Activated naive CD4-positive, alpha-beta T cell treated with anti-CD3 and anti-CD28 coated beads for 36 hours (primary cell): Measurements from ENCODE around the gene MEI1. TPM values are rescaled to one million over a fixed set of nuclear protein-coding genes. Genes with fewer than 3 reads are reported as not detected.

ENCODE experiments used
- CTCF ChIA-PET: fragments of 350-600 bp; sonication (Branson Sonifier 250); formaldehyde crosslinking; loops from one replicate; lab custom pipeline; 2021; ENCODE audit warnings: antibody characterized with exemption; lab: Charles Lee
- DNase-seq: peaks from one replicate; pipeline ENCODE4 v3.0.0-alpha.2; 2020
- H3K27ac Mint-ChIP-seq: one replicate; pipeline ENCODE4 v1.8.0; 2021; ENCODE audit warnings: mild to moderate bottlenecking, mixed read lengths
- H3K27me3 Mint-ChIP-seq: one replicate; pipeline ENCODE4 v1.8.0; 2021; ENCODE audit warnings: low read depth, mixed read lengths
- H3K36me3 Mint-ChIP-seq: one replicate; pipeline ENCODE4 v1.8.0; 2021; ENCODE audit warnings: low read depth, mixed read lengths
- H3K4me1 Mint-ChIP-seq: one replicate; pipeline ENCODE4 v1.8.0; 2021; ENCODE audit warnings: low read depth, mixed read lengths
- H3K4me3 Mint-ChIP-seq: one replicate; pipeline ENCODE4 v1.8.0; 2021; ENCODE audit warnings: mild to moderate bottlenecking, moderate library complexity, mixed read lengths
- H3K9me3 Mint-ChIP-seq: one replicate; pipeline ENCODE4 v1.8.0; 2021; ENCODE audit warnings: mixed read lengths
- intact Hi-C: fragments of 100-400 bp; cut with micrococcal nuclease; formaldehyde crosslinking; loops from one replicate; pipeline ENCODE4 v1.15.1; 2023
- total RNA-seq, 2 experiments: library from RNA; stranded (reverse); gene quantifications; one replicate each; pipeline ENCODE4 v1.2.3, GENCODE V29; 2021

The MEI1 gene
- total RNA-seq, 2 experiments from 2014 or later, result 28.4 to 28.8 TPM

DNA sequence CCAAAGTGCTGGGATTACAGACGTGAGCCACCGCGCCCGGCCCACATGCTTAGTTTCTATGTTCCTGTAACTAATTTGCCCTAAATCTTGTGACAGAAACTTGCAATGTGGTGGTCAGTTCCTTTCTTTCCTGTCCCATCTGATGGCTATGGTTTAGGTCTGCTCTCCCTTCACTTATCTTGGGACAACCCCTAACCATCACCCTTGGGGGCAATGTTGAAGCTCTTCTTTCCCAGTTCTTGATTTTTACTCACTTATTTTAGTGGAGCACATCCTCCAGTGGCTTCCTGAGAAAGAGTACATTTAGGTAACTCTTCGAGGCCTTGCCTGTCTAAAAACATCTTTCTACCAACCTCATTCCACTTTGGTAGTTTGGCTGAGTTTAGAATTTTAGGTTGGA, 140.9 kb downstream of the MEI1 start:
- Mint-ChIP-seq H3K36me3 (peaks cover 64% of the 10 kb centered on the region), H3K4me3 (no peak overlapping the region), H3K27ac (no peak overlapping the region), H3K4me1 (peaks cover 80% of the 10 kb centered on the region), H3K27me3 (no peaks in the 10 kb centered on the region), H3K9me3 (no peaks in the 10 kb centered on the region)
- intact Hi-C loops, result no loop called here
- CTCF ChIA-PET, result interaction anchor here (0.6 kb wide), 1 partner anchor 604 kb away, joined by 3 read pairs; no protein-coding TSS in a partner anchor
- no peak for DNase-seq

DNA sequence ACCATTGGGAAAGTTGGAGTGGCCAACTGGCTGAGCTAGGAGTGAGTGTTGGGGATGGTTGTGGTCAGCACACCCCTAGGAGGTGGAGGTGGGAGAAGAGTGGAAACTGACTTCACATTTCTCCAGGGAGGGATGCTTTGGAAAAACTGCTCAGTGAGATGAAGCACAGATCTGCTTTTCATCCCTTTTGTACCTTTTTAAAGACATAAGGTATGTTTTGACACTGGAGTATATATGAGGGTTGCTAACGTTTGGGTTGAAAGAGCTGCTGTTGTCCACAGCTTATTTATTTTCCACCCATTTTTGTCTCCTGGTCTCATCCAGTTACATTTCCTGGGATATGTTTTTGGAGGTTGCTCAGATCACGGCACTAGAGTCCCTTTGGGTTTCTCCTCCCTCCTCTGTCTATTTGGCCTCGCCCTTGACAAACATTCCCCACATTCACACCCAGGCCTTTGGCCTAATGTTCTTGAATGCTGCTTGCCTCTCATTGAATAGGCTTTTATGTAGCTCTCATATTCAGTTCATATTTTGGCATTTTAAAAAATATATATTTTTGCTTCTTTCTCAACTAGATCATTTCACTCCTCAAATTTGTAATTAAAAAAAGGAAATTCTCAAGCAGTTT, 141.9 kb downstream of the MEI1 start:
- no peaks in the 10 kb centered on the region for H3K9me3 Mint-ChIP-seq
- H3K4me1 Mint-ChIP-seq, result peaks cover 82% of the 10 kb centered on the region
- peaks cover 61% of the 10 kb centered on the region for H3K36me3 Mint-ChIP-seq
- no peak overlapping the region for H3K4me3 Mint-ChIP-seq
- no peak for DNase-seq
- H3K27ac Mint-ChIP-seq, result peak overlapping the region; percentile 57
- intact Hi-C loops, result no loop called here
- CTCF ChIA-PET, result interaction anchor here (3.4 kb wide), 1 partner anchor 17 kb away, joined by 26 read pairs; no protein-coding TSS in a partner anchor
- H3K27me3 Mint-ChIP-seq, result no peaks in the 10 kb centered on the region

GRCh38 chr22:41842996-41843970, 144.0 kb downstream of the MEI1 start:
- intact Hi-C loops, result loop anchor here (1.0 kb wide), 5 partner anchors 10 to 97 kb away; partner anchors contain the start of gene SREBF2
- Mint-ChIP-seq H3K4me1 (peaks cover 85% of the 10 kb centered on the region), H3K27ac (peak overlapping the region; percentile 76), H3K4me3 (peak overlapping the region; percentile 22), H3K36me3 (peaks cover 47% of the 10 kb centered on the region), H3K27me3 (no peaks in the 10 kb centered on the region), H3K9me3 (no peaks in the 10 kb centered on the region)
- CTCF ChIA-PET, result interaction anchor here (0.6 to 3.4 kb wide), 7 partner anchors 9 to 83 kb away, joined by 3 to 26 read pairs (median 4); no protein-coding TSS in a partner anchor
- DNase-seq, result peak; percentile 61

GRCh38 chr22:41844036-41844435, 144.7 kb downstream of the MEI1 start:
- Mint-ChIP-seq H3K27me3 (no peaks in the 10 kb centered on the region), H3K9me3 (no peaks in the 10 kb centered on the region), H3K4me3 (peak overlapping the region; percentile 24), H3K4me1 (peaks cover 84% of the 10 kb centered on the region), H3K36me3 (peaks cover 43% of the 10 kb centered on the region), H3K27ac (peak overlapping the region; percentile 82)
- DNase-seq, result no peak
- intact Hi-C loops, result no loop called here
- CTCF ChIA-PET, result interaction anchor here (0.6 to 3.4 kb wide), 3 partner anchors 8 to 18 kb away, joined by 3 to 26 read pairs (median 12); no protein-coding TSS in a partner anchor

DNA sequence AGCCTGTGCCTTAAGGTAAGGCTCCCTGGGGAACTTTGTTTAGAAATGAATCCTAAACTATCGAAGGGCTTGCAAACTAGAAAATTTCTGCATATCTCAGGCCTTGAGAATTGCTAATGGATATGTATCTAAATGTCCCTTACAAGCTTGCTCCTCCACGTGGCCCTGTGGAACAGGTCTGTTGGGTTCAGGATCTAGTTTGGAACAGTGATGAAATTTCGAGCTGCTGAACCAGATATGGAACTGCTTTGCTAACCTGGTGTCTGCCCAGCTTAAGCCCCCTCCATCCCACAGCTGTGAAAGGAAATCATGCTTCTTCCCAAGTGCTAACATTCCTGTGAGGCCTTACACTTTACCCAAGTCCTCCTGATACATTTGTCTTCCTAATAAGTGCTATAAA, 145.2 kb downstream of the MEI1 start:
- DNase-seq, result no peak
- Mint-ChIP-seq H3K27me3 (no peaks in the 10 kb centered on the region), H3K36me3 (peaks cover 40% of the 10 kb centered on the region), H3K4me1 (peaks cover 83% of the 10 kb centered on the region), H3K27ac (peak overlapping the region; percentile 82), H3K4me3 (no peak overlapping the region), H3K9me3 (no peaks in the 10 kb centered on the region)
- CTCF ChIA-PET, result interaction anchor here (3.4 kb wide), 2 partner anchors 13 to 18 kb away, joined by 12 to 26 read pairs; no protein-coding TSS in a partner anchor
- intact Hi-C loops, result no loop called here

DNA sequence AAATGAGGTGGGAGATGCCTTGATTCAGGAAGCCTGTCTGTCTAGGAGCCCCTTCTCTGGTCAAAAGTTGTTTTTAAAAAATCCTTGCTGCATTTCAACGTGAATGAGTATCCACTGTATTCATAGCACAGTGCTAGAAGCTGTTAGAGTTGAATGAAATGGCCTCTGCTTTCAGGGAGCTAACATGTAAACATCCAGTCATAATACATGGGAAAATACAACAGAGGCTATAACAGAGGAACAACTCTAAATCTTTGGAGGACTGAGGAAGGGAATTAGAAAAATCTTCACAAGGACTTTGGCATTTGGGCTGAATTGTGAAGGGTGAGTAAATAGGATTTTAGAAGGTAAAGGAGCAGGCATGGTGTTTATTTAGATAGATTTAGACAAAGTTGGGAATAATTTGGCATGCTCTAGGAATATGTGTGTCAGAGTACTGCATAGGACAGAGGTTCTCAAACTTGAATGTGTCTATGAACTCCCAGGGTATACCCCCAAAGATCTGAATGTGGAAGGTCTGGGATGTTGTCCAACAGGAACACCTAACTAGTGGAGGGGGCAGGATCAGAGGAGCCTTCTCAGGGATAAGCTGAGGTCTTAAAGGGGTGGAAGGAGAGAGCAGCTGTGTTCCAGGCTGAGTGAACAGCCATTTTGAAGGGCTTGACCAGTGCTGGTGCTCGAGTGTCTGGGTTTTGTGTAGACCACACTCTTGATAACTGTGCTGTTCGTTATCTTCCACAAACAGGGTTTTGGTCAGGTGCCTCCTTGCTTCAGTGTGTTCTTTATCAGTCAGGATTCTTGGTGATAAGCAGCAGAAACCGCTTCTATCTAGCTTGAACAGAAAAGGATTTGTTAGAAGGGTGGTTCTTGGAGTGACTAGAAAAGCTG, 146.3 kb downstream of the MEI1 start:
- no peak for DNase-seq
- Mint-ChIP-seq H3K36me3 (peaks cover 35% of the 10 kb centered on the region), H3K9me3 (no peaks in the 10 kb centered on the region), H3K27me3 (no peaks in the 10 kb centered on the region), H3K27ac (peak overlapping the region; percentile 59), H3K4me1 (peaks cover 82% of the 10 kb centered on the region), H3K4me3 (peak overlapping the region; percentile 0)
- intact Hi-C loops, result no loop called here
- CTCF ChIA-PET, result interaction anchor here (1.0 to 1.5 kb wide), 3 partner anchors 11 to 111 kb away, joined by 3 to 8 read pairs (median 4); no protein-coding TSS in a partner anchor

DNA sequence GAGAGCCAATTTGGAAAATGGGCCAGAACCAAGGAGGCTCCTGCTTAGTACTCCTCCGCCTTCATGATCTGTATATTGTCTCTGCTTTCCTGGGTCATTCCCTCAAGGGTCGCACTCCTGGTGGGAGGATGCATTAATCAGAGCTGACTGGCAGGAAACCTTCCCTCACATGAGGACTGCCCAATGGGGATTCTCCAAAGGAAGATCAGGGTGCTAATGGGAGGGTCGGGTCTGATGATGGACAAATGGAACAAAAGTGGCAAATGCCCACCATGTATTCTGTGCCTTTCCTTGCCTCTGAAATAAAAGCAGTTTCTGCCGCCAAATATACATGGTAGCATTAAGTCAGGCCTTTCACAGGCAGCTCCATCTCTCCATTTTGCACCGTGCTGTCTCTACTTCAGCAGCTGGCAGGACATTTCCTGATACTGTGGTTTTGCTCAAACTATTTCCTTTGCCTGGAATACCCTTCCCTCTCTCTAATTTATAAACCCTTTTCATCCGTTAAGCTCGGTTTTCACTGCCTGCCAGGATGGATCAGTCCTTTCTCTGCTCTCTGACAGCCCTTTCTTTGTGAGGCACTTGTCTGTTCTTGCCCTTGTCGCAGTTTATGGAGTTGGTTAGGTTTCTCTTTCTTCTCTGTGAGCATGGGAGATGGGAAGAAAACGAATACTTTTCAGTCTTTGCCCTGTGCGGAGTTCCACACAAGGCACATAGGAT, 147.1 kb downstream of the MEI1 start:
- H3K36me3 Mint-ChIP-seq, result peaks cover 31% of the 10 kb centered on the region

DNA sequence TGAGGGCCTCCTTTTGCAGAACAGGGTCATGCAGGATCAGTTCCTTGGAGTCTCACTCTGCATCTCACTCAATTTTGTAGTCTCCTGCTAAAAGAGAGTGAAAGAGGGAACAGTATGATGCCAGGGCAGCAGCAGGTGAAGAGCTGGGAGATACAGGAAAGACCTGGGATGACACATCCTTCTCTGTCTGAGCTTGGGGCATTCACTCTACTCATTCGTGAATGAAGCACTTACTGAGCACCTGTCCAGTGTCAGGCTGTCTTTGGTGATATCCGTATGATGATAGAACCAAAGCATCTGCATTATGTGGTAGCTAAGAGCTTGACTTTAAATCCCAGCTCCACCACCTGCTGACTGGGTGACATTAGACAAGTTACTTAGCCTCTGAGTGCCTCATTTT, 148.0 kb downstream of the MEI1 start:
- intact Hi-C loops, result no loop called here
- Mint-ChIP-seq H3K4me1 (peaks cover 72% of the 10 kb centered on the region), H3K4me3 (no peak overlapping the region), H3K36me3 (peaks cover 26% of the 10 kb centered on the region), H3K27ac (peak overlapping the region; percentile 25), H3K9me3 (no peaks in the 10 kb centered on the region), H3K27me3 (no peaks in the 10 kb centered on the region)
- CTCF ChIA-PET, result interaction anchor here (0.6 to 1.0 kb wide), 2 partner anchors 110 to 222 kb away, joined by 3 read pairs; no protein-coding TSS in a partner anchor
- no peak for DNase-seq

More for the DNA sequence above, 147.1 kb downstream of the MEI1 start:
- Mint-ChIP-seq H3K27ac (peak overlapping the region; percentile 25), H3K9me3 (no peaks in the 10 kb centered on the region), H3K4me1 (peaks cover 75% of the 10 kb centered on the region), H3K4me3 (no peak overlapping the region), H3K27me3 (no peaks in the 10 kb centered on the region)
- intact Hi-C loops, result no loop called here
- no peak for DNase-seq
- CTCF ChIA-PET, result interaction anchor here (1.0 to 1.5 kb wide), 4 partner anchors 11 to 111 kb away, joined by 3 to 8 read pairs (median 4); no protein-coding TSS in a partner anchor

- H3K4me3 Mint-ChIP-seq, result no peak overlapping the region
- H3K36me3 Mint-ChIP-seq, result peaks cover 26% of the 10 kb centered on the region
- H3K27me3 Mint-ChIP-seq, result no peaks in the 10 kb centered on the region
- peaks cover 69% of the 10 kb centered on the region for H3K4me1 Mint-ChIP-seq
- intact Hi-C loops, result no loop called here
- no peak for DNase-seq
- no peaks in the 10 kb centered on the region for H3K9me3 Mint-ChIP-seq
- H3K27ac Mint-ChIP-seq, result no peak overlapping the region
- CTCF ChIA-PET, result no interaction called here
Measured at GRCh38 chr22:41848468-41848867, 149.2 kb downstream of the MEI1 start.
